ENCODE data around the gene RNF13. TPM values are rescaled to one million over a fixed set of nuclear protein-coding genes. Genes with fewer than 3 reads are reported as not detected.
A peak's percentile ranks its signal among the peaks of the same experiment; 100 is the strongest.

The RNF13 gene
- total and polyA plus RNA-seq, 8 donors: 18.1 to 51.9 (median 35.3) TPM

GRCh38 chr3:149776170-149776569, 36.8 kb upstream of the RNF13 start:
- Histone ChIP-seq H3K9me3 (no peaks in the 10 kb centered on the region), H3K27me3 (no peaks in the 10 kb centered on the region), H3K4me3 (no peak overlapping the region), H3K4me1 (no peaks in the 10 kb centered on the region), H3K27ac (no peak overlapping the region), H3K36me3 (no peaks in the 10 kb centered on the region)
- WGBS, 2 donors: 64 to 74% methylated on average over 1 of the region's 1 CpG
- DNase-seq (no peak), FAIRE-seq (no peak), ATAC-seq (no peak)
- intact Hi-C loops (cut with DNase I): no loop called here
- TF ChIP-seq, protein P1, sequence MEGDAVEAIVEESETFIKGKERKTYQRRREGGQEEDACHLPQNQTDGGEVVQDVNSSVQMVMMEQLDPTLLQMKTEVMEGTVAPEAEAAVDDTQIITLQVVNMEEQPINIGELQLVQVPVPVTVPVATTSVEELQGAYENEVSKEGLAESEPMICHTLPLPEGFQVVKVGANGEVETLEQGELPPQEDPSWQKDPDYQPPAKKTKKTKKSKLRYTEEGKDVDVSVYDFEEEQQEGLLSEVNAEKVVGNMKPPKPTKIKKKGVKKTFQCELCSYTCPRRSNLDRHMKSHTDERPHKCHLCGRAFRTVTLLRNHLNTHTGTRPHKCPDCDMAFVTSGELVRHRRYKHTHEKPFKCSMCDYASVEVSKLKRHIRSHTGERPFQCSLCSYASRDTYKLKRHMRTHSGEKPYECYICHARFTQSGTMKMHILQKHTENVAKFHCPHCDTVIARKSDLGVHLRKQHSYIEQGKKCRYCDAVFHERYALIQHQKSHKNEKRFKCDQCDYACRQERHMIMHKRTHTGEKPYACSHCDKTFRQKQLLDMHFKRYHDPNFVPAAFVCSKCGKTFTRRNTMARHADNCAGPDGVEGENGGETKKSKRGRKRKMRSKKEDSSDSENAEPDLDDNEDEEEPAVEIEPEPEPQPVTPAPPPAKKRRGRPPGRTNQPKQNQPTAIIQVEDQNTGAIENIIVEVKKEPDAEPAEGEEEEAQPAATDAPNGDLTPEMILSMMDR (IDR thresholded peaks at IDR 0.05): no peak

GRCh38 chr3:149777414-149778214, 35.4 kb upstream of the RNF13 start:
- Histone ChIP-seq H3K27ac (no peak overlapping the region), H3K4me1 (no peaks in the 10 kb centered on the region), H3K36me3 (no peaks in the 10 kb centered on the region), H3K4me3 (no peak overlapping the region), H3K9me3 (no peaks in the 10 kb centered on the region), H3K27me3 (no peaks in the 10 kb centered on the region)
- FAIRE-seq (no peak), DNase-seq (no peak), ATAC-seq (no peak)
- TF ChIP-seq, protein P1 (IDR thresholded peaks at IDR 0.05): no peak
- intact Hi-C loops (cut with DNase I): no loop called here
- 81 to 88% methylated on average over 2 of the region's 2 CpGs for WGBS, 2 donors

DNA sequence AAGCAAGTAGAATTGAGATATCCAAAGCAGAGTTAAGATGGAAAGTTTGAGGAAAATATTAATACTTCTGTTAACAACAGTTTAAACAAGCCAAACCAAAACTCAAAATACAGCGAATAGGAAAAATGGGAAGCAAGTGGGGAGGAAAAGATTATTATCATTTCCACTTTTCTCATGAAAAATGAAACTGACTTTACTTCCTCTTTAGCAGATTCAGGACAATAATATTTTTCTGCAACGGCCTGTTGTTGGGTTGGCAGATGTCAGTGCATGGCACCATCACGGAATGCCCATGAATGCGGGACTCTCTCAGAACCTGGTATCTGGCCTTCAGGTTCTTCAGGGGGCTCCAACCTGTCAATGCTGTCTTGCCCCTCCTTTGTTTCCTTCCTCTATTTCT, 31.8 kb upstream of the RNF13 start:
- TF ChIP-seq, protein P1 (IDR thresholded peaks at IDR 0.05): no peak
- ATAC-seq (peak in 1 of 4 donors; percentile 24), FAIRE-seq (no peak), DNase-seq (no peak)
- intact Hi-C loops (cut with DNase I): no loop called here
- Histone ChIP-seq H3K36me3 (no peaks in the 10 kb centered on the region), H3K27me3 (no peaks in the 10 kb centered on the region), H3K27ac (no peak overlapping the region), H3K4me1 (no peaks in the 10 kb centered on the region), H3K4me3 (no peak overlapping the region), H3K9me3 (no peaks in the 10 kb centered on the region)
- 86 to 87% methylated on average over 4 of the region's 4 CpGs for WGBS, 2 donors

- Histone ChIP-seq H3K4me1 (no peaks in the 10 kb centered on the region), H3K4me3 (no peak overlapping the region), H3K27me3 (no peaks in the 10 kb centered on the region), H3K9me3 (no peaks in the 10 kb centered on the region), H3K36me3 (no peaks in the 10 kb centered on the region), H3K27ac (no peak overlapping the region)
- TF ChIP-seq, protein P1 (IDR thresholded peaks at IDR 0.05): no peak
- FAIRE-seq: no peak
- intact Hi-C loops (cut with DNase I): no loop called here
- DNase-seq: no peak
- 87 to 91% methylated on average over 3 of the region's 3 CpGs for WGBS, 2 donors
- ATAC-seq: no peak
These were observed 31.3 kb upstream of the RNF13 start for GRCh38 chr3:149781741-149782140.

DNA sequence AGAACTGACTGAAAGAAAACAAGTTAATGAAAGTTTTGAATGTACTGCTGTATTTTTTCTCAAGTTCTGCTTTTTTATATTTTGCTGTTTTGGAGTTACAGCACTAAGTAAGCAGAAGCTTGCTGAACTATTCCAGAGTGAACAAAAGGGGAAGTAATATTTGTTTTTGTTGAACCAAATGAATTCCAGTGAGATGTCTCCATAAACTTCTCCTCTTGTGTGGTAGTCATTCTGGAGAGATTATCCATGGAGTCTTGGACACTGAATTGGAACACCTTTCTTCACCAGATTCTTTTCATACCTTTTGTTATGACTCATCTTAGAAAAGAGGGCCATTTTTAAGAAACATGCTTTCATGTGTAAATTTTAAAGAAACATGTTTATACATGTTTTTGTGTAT, 29.4 kb upstream of the RNF13 start:
- Histone ChIP-seq H3K4me1 (no peaks in the 10 kb centered on the region), H3K27me3 (no peaks in the 10 kb centered on the region), H3K4me3 (no peak overlapping the region), H3K27ac (peak overlapping the region in 1 of 4 donors; percentile 1), H3K36me3 (no peaks in the 10 kb centered on the region), H3K9me3 (no peaks in the 10 kb centered on the region)
- intact Hi-C loops (cut with DNase I): no loop called here
- no peak for DNase-seq
- peak; percentile 72 for FAIRE-seq
- TF ChIP-seq, protein P1 (IDR thresholded peaks at IDR 0.05): no peak
- ATAC-seq: peak in 1 of 4 donors; percentile 52

All from pancreas (tissue), 10 donors.